Measurements from ENCODE around the gene ATP2A1. TPM values are rescaled to one million over a fixed set of nuclear protein-coding genes. Genes with fewer than 3 reads are reported as not detected.
"Not testable (repeated sequence)": the region's sequence is repeated elsewhere in the genome, so short reads cannot be mapped to it uniquely, and the experiment has no call there.

ATP2A1 gene
- total RNA-seq, 1 donor from 2014 or later, result 0.64 TPM

GRCh38 chr16:28886945-28887344, 8.7 kb downstream of the ATP2A1 start:
- H3K36me3 Mint-ChIP-seq (ENCODE audit: unreplicated experiment), result no peaks in the 10 kb centered on the region
- H3K4me1 Mint-ChIP-seq (ENCODE audit: unreplicated experiment), result no peaks in the 10 kb centered on the region
- no peaks in the 10 kb centered on the region for H3K27me3 Mint-ChIP-seq (ENCODE audit: unreplicated experiment)
- no peak overlapping the region for H3K4me3 Mint-ChIP-seq (ENCODE audit: unreplicated experiment)
- DNase-seq (ENCODE audit: extremely low spot score, unreplicated experiment), result no peak
- H3K27ac Mint-ChIP-seq (ENCODE audit: unreplicated experiment), result no peak overlapping the region
- H3K9me3 Mint-ChIP-seq (ENCODE audit: unreplicated experiment), result no peaks in the 10 kb centered on the region
- no peak for TF ChIP-seq CTCF (IDR thresholded peaks at IDR 0.05)

- H3K4me1 Mint-ChIP-seq (ENCODE audit: unreplicated experiment); H3K36me3 Mint-ChIP-seq (ENCODE audit: unreplicated experiment); H3K9me3 Mint-ChIP-seq (ENCODE audit: unreplicated experiment); H3K4me3 Mint-ChIP-seq (ENCODE audit: unreplicated experiment); H3K27me3 Mint-ChIP-seq (ENCODE audit: unreplicated experiment); H3K27ac Mint-ChIP-seq (ENCODE audit: unreplicated experiment); DNase-seq (ENCODE audit: extremely low spot score, unreplicated experiment): not testable (repeated sequence)
Observed at GRCh38 chr16:28890355-28890754, 12.1 kb downstream of the ATP2A1 start.

GRCh38 chr16:28891964-28892890, 13.9 kb downstream of the ATP2A1 start:
- Mint-ChIP-seq H3K4me1 (ENCODE audit: unreplicated experiment) (no peaks in the 10 kb centered on the region), H3K27ac (ENCODE audit: unreplicated experiment) (no peak overlapping the region), H3K4me3 (ENCODE audit: unreplicated experiment) (no peak overlapping the region), H3K9me3 (ENCODE audit: unreplicated experiment) (no peaks in the 10 kb centered on the region), H3K27me3 (ENCODE audit: unreplicated experiment) (no peaks in the 10 kb centered on the region), H3K36me3 (ENCODE audit: unreplicated experiment) (no peaks in the 10 kb centered on the region)
- no peak for DNase-seq (ENCODE audit: extremely low spot score, unreplicated experiment)
- no peak for TF ChIP-seq CTCF (IDR thresholded peaks at IDR 0.05)

- no peak for DNase-seq (ENCODE audit: extremely low spot score, unreplicated experiment)
- no peaks in the 10 kb centered on the region for H3K36me3 Mint-ChIP-seq (ENCODE audit: unreplicated experiment)
- H3K4me1 Mint-ChIP-seq (ENCODE audit: unreplicated experiment), result no peaks in the 10 kb centered on the region
- no peak overlapping the region for H3K27ac Mint-ChIP-seq (ENCODE audit: unreplicated experiment)
- no peak overlapping the region for H3K4me3 Mint-ChIP-seq (ENCODE audit: unreplicated experiment)
- TF ChIP-seq CTCF (IDR thresholded peaks at IDR 0.05), result no peak
- no peaks in the 10 kb centered on the region for H3K27me3 Mint-ChIP-seq (ENCODE audit: unreplicated experiment)
- no peaks in the 10 kb centered on the region for H3K9me3 Mint-ChIP-seq (ENCODE audit: unreplicated experiment)
Observed at GRCh38 chr16:28893291-28893690, 15.0 kb downstream of the ATP2A1 start.

- no peaks in the 10 kb centered on the region for H3K36me3 Mint-ChIP-seq (ENCODE audit: unreplicated experiment)
- no peaks in the 10 kb centered on the region for H3K9me3 Mint-ChIP-seq (ENCODE audit: unreplicated experiment)
- no peak overlapping the region for H3K4me3 Mint-ChIP-seq (ENCODE audit: unreplicated experiment)
- no peaks in the 10 kb centered on the region for H3K27me3 Mint-ChIP-seq (ENCODE audit: unreplicated experiment)
- H3K27ac Mint-ChIP-seq (ENCODE audit: unreplicated experiment), result no peak overlapping the region
- DNase-seq (ENCODE audit: extremely low spot score, unreplicated experiment), result no peak
- no peaks in the 10 kb centered on the region for H3K4me1 Mint-ChIP-seq (ENCODE audit: unreplicated experiment)
- TF ChIP-seq CTCF (IDR thresholded peaks at IDR 0.05), result no peak
Observed at GRCh38 chr16:28895609-28896008, 17.3 kb downstream of the ATP2A1 start.

Data from osteocyte (in vitro differentiated cells).